HCT116 (cell line): ENCODE data around the gene PSORS1C1. TPM values are rescaled to one million over a fixed set of nuclear protein-coding genes. Genes with fewer than 3 reads are reported as not detected.

Experiments used
- ATAC-seq: fragments of 200-7000 bp; cut with Tn5 transposase; 2 replicates; pipeline ENCODE4 v1.9.1; 2020; ENCODE audit warnings: mild to moderate bottlenecking, moderate library complexity
- BruUV-seq: library from RNA; stranded (reverse); fragments of 400-500 nt; replicated peaks from 2 replicates; lab custom pipeline; 2021; lab: Mats Ljungman, UMichigan
- CTCF ChIA-PET: fragments of 300-600 bp; sonication (Branson Sonifier 250); formaldehyde crosslinking; loops from one replicate; lab custom pipeline; 2021; ENCODE audit warnings: antibody characterized with exemption; lab: Charles Lee
- POLR2A ChIA-PET: fragments of 300-600, 350-600 bp; sonication (Branson Sonifier 250); formaldehyde crosslinking; loops from one replicate; lab custom pipeline; 2021; ENCODE audit warnings: antibody characterized with exemption; lab: Charles Lee
- RAD21 ChIA-PET, 2 experiments: fragments of 300-600 bp; sonication (Branson Sonifier 250); formaldehyde crosslinking; loops; one replicate each; lab custom pipeline; 2023; ENCODE audit warnings: low total read pairs in 2 of 2; ENCODE audit not compliant: uncharacterized antibody in 2 of 2, unreplicated experiment in 2 of 2, low non-redundant PET in 1 of 2; lab: Charles Lee
- DNase-seq: peaks from one replicate; pipeline ENCODE4 v3.0.0-alpha.2; 2010; ENCODE audit warnings: low read depth, low spot score
- H2AFZ ChIP-seq: fragments of 200-600 bp; shearing (Covaris generic), sonication (generic); 2 replicates; pipeline ENCODE4 v1.6.1; 2017; ENCODE audit warnings: low read depth, mixed run types, mixed read lengths, antibody characterized with exemption, low read length; ENCODE audit not compliant: poor library complexity, severe bottlenecking
- H3K27ac ChIP-seq: 2 replicates; pipeline ENCODE4 v1.5.1; 2012; ENCODE audit warnings: low read depth, low read length
- H3K27me3 ChIP-seq: fragments of 200-600 bp; sonication (generic); 2 replicates; pipeline ENCODE4 v1.6.1; 2016; ENCODE audit warnings: mixed run types, low read length, mixed read lengths; ENCODE audit not compliant: insufficient read depth
- H3K36me3 ChIP-seq, 2 experiments: fragments of 200-500 bp in 1 of 2; fragments of 200-600 bp in 1 of 2; sonication (Bioruptor generic) in 1 of 2; sonication (generic) in 1 of 2; 2 replicates each; pipeline versions ENCODE4 v1.5.1 to v1.6.1; 2014 to 2016; ENCODE audit warnings: low read length in 2 of 2, inconsistent platforms in 1 of 2, mixed read lengths in 1 of 2, mixed run types in 1 of 2; ENCODE audit not compliant: insufficient read depth in 2 of 2, control insufficient read depth in 1 of 2
- H3K4me1 ChIP-seq, 2 experiments: fragments of 200-600 bp in 1 of 2; sonication (generic) in 1 of 2; 2 replicates each; pipeline versions ENCODE4 v1.5.1 to v1.6.1; 2012 to 2017; ENCODE audit warnings: low read length in 2 of 2, inconsistent platforms in 1 of 2, mild to moderate bottlenecking in 1 of 2, mixed read lengths in 1 of 2, mixed run types in 1 of 2, moderate library complexity in 1 of 2; ENCODE audit not compliant: insufficient read depth in 2 of 2, control insufficient read depth in 1 of 2
- H3K4me2 ChIP-seq: fragments of 200-600 bp; sonication (generic); 2 replicates; pipeline ENCODE4 v1.6.1; 2017; ENCODE audit warnings: mixed run types, low read length, mixed read lengths
- H3K4me3 ChIP-seq, 2 experiments: fragments of 200-600 bp in 1 of 2; sonication (generic) in 1 of 2; replicated peaks in 1 of 2; 2 replicates each; pipeline ENCODE4 v1.5.1; 2011 to 2016; ENCODE audit warnings: low read length in 2 of 2, control low read depth in 1 of 2, low read depth in 1 of 2, mild to moderate bottlenecking in 1 of 2, mixed read lengths in 1 of 2, mixed run types in 1 of 2
- H3K79me2 ChIP-seq: fragments of 200-600 bp; sonication (generic); 2 replicates; pipeline ENCODE4 v1.6.1; 2017; ENCODE audit warnings: mild to moderate bottlenecking, mixed run types, low read length, moderate library complexity, mixed read lengths; ENCODE audit not compliant: insufficient read depth
- H3K9ac ChIP-seq: fragments of 200-600 bp; sonication (generic); 2 replicates; pipeline ENCODE4 v1.6.1; 2016; ENCODE audit warnings: low read length, mixed read lengths
- H3K9me2 ChIP-seq: fragments of 200-600 bp; sonication (generic), shearing (Covaris generic); 2 replicates; pipeline ENCODE4 v1.6.1; 2017; ENCODE audit warnings: mixed run types, mild to moderate bottlenecking, moderate library complexity; ENCODE audit not compliant: insufficient read depth
- H3K9me3 ChIP-seq, 2 experiments: fragments of 200-500 bp in 1 of 2; fragments of 200-600 bp in 1 of 2; sonication (Bioruptor generic) in 1 of 2; sonication (generic) in 1 of 2; 2 replicates each; pipeline ENCODE4 v1.6.1; 2014 to 2017; ENCODE audit warnings: low read length in 2 of 2, mixed read lengths in 2 of 2, inconsistent platforms in 1 of 2, low read depth in 1 of 2, mild to moderate bottlenecking in 1 of 2, mixed run types in 1 of 2, moderate library complexity in 1 of 2; ENCODE audit not compliant: control insufficient read depth in 1 of 2, insufficient read depth in 1 of 2
- H4K20me1 ChIP-seq: fragments of 200-600 bp; sonication (generic), shearing (Covaris generic); 2 replicates; pipeline ENCODE4 v1.6.1; 2017; ENCODE audit warnings: mixed run types, mild to moderate bottlenecking, moderate library complexity; ENCODE audit not compliant: insufficient read depth
- CBX3 ChIP-seq: IDR thresholded peaks from 2 replicates; pipeline ENCODE4 v1.6.1; 2012; ENCODE audit warnings: low read depth
- CEBPB ChIP-seq: IDR thresholded peaks from 2 replicates; pipeline ENCODE4 v1.6.1; 2012; ENCODE audit warnings: low read depth
- EGR1 ChIP-seq: IDR thresholded peaks from 2 replicates; pipeline ENCODE4 v1.6.1; 2012; ENCODE audit warnings: low read depth
- ELF1 ChIP-seq: IDR thresholded peaks from 2 replicates; pipeline ENCODE4 v1.6.1; 2012; ENCODE audit warnings: low read depth, borderline replicate concordance
- EZH2 ChIP-seq: fragments of 200-600 bp; sonication (generic); IDR thresholded peaks from 2 replicates; pipeline ENCODE4 v1.6.1; 2017; ENCODE audit warnings: antibody characterized with exemption, mixed run types
- FOSL1 ChIP-seq: IDR thresholded peaks from 2 replicates; pipeline ENCODE4 v1.6.1; 2012; ENCODE audit warnings: low read depth
- JUND ChIP-seq: IDR thresholded peaks from 2 replicates; pipeline ENCODE4 v1.6.1; 2012
- POLR2AphosphoS5 ChIP-seq: IDR thresholded peaks from 2 replicates; pipeline ENCODE4 v1.6.1; 2011; ENCODE audit warnings: mild to moderate bottlenecking, low read depth, low read length, moderate library complexity
- RAD21 ChIP-seq: IDR thresholded peaks from 2 replicates; pipeline ENCODE4 v1.6.1; 2012; ENCODE audit warnings: low read depth, mild to moderate bottlenecking
- SIN3A ChIP-seq: IDR thresholded peaks from 2 replicates; pipeline ENCODE4 v1.6.1; 2012; ENCODE audit warnings: low read depth
- SP1 ChIP-seq: IDR thresholded peaks from 2 replicates; pipeline ENCODE4 v1.6.1; 2012; ENCODE audit warnings: low read depth
- SRF ChIP-seq: IDR thresholded peaks from 2 replicates; pipeline ENCODE4 v1.6.1; 2012; ENCODE audit warnings: low read depth
- TCF7L2 ChIP-seq: IDR thresholded peaks from 2 replicates; pipeline ENCODE4 v1.7.0; 2011; ENCODE audit warnings: borderline replicate concordance, inconsistent platforms; ENCODE audit not compliant: insufficient read depth, insufficient read length; ENCODE audit errors: extremely low read depth
- YY1 ChIP-seq: IDR thresholded peaks from 2 replicates; pipeline ENCODE4 v1.6.1; 2011; ENCODE audit warnings: low read length, low read depth, moderate library complexity, mild to moderate bottlenecking; ENCODE audit not compliant: insufficient replicate concordance; ENCODE audit errors: extremely low read depth
- ZFX ChIP-seq: fragments of 450-650 bp; IDR thresholded peaks from 2 replicates; pipeline ENCODE4 v1.6.1; 2017
- ZNF274 ChIP-seq: fragments of 200-500 bp; sonication (Bioruptor generic); IDR thresholded peaks from 2 replicates; pipeline ENCODE4 v1.6.1; 2014; ENCODE audit warnings: mild to moderate bottlenecking, low read depth, low read length, inconsistent platforms
- intact Hi-C: fragments of 100-400 bp; cut with micrococcal nuclease; formaldehyde crosslinking; loops from 2 replicates; pipeline ENCODE4 v1.10.0; 2022
- total RNA-seq: library from RNA; stranded (reverse); gene quantifications from one replicate; pipeline ENCODE4 v1.2.1, GENCODE V29; 2021; ENCODE audit not compliant: unreplicated experiment
- TF ChIP-seq, protein P1 (sequence below): IDR thresholded peaks from 2 replicates; pipeline ENCODE4 v1.6.1; 2012
- TF ChIP-seq, protein P2 (sequence below), 3 experiments: fragments of 200-600 bp in 1 of 3; sonication (generic) in 1 of 3; IDR thresholded peaks in 2 of 3; conservative IDR thresholded peaks in 1 of 3; 2 replicates each; pipeline ENCODE4 v1.5.1; 2012 to 2017; ENCODE audit warnings: low read depth in 2 of 3, low read length in 2 of 3, antibody characterized with exemption in 1 of 3, borderline replicate concordance in 1 of 3, control low read depth in 1 of 3, mild to moderate bottlenecking in 1 of 3, mixed read lengths in 1 of 3, mixed run types in 1 of 3, moderate library complexity in 1 of 3; ENCODE audit not compliant: insufficient read depth in 1 of 3

Gene PSORS1C1
- total RNA-seq, 1 experiment from 2014 or later = 9.8 TPM

DNA sequence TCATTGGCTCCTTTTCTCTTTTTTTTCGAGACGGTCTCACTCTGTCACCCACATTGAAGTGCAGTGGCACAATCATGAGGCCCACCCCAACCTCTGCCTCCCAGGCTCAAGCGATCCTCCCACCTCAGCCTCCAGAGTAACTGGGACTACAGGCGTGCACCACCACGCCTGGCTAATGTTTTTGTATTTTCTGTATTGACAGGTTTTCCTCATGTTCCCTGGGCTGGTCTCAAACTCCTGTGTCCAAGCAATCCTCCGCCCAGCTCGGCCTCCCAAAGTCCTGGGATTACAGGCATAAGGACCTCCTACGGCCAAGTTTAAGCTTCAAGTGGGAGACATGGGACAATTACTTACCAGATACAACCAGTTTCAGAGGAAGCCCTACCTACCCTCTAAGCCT, 65.3 kb downstream of the PSORS1C1 start:
- Histone ChIP-seq H3K36me3 (no peaks in the 10 kb centered on the region), H3K4me3 (no peak overlapping the region), H3K27ac (no peak overlapping the region), H3K9ac (no peak overlapping the region), H3K4me1 (peaks cover 0 to 6% of the 10 kb centered on the region in 2 experiments; a peak in 2 of 4 replicates), H3K79me2 (no peaks in the 10 kb centered on the region), H4K20me1 (no peaks in the 10 kb centered on the region), H3K9me3 (no peaks in the 10 kb centered on the region), H3K9me2 (no peaks in the 10 kb centered on the region), H3K4me2 (no peak overlapping the region), H3K27me3 (no peaks in the 10 kb centered on the region), H2AFZ (no peak overlapping the region)
- no TSS peak for BruUV-seq
- ChIA-PET RAD21 (no interaction called here), CTCF (no interaction called here), POLR2A (no interaction called here)
- TF ChIP-seq CBX3 (no peak), EZH2 (no peak), CEBPB (no peak), JUND (no peak), EGR1 (no peak), ELF1 (no peak), SIN3A (no peak), POLR2AphosphoS5 (no peak), RAD21 (no peak), ZFX (no peak), FOSL1 (no peak), YY1 (no peak), SP1 (no peak), TCF7L2 (no peak), ZNF274 (no peak), SRF (no peak)
- TF ChIP-seq, protein P1, sequence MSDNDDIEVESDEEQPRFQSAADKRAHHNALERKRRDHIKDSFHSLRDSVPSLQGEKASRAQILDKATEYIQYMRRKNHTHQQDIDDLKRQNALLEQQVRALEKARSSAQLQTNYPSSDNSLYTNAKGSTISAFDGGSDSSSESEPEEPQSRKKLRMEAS = no peak
- TF ChIP-seq, protein P2, sequence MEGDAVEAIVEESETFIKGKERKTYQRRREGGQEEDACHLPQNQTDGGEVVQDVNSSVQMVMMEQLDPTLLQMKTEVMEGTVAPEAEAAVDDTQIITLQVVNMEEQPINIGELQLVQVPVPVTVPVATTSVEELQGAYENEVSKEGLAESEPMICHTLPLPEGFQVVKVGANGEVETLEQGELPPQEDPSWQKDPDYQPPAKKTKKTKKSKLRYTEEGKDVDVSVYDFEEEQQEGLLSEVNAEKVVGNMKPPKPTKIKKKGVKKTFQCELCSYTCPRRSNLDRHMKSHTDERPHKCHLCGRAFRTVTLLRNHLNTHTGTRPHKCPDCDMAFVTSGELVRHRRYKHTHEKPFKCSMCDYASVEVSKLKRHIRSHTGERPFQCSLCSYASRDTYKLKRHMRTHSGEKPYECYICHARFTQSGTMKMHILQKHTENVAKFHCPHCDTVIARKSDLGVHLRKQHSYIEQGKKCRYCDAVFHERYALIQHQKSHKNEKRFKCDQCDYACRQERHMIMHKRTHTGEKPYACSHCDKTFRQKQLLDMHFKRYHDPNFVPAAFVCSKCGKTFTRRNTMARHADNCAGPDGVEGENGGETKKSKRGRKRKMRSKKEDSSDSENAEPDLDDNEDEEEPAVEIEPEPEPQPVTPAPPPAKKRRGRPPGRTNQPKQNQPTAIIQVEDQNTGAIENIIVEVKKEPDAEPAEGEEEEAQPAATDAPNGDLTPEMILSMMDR (IDR thresholded peaks at IDR 0.05 in 2 of 3, conservative IDR thresholded peaks at IDR 0.05 in 1 of 3; ENCODE audit: borderline replicate concordance in 1 of 3, insufficient read depth in 1 of 3, low read depth in 2 of 3, low read length in 2 of 3) = no peak
- intact Hi-C loops = no loop called here
- no peak for ATAC-seq
- no peak for DNase-seq
